T1000 (cell line): ENCODE measurements around the gene WFDC10B.
"Not testable (repeated sequence)": the region's sequence is repeated elsewhere in the genome, so short reads cannot be mapped to it uniquely, and the experiment has no call there.

Experiments used
- DNase-seq: peaks from one replicate; lab custom pipeline; 2025; ENCODE audit warnings: mixed read lengths; lab: John Stamatoyannopoulos, UW

Gene WFDC10B

GRCh38 chr20:45704969-45705637 lies at the start of gene WFDC10B:
TSS of gene WFDC10B (minus strand) at chr20:45705019. CDS start at chr20:45685992, 19,027 bp downstream.
- DNase-seq = no peak

- DNase-seq = no peak
These were observed 47.9 kb upstream of the WFDC10B start for GRCh38 chr20:45752746-45753145.

- no peak for DNase-seq
These were observed 46.9 kb upstream of the WFDC10B start for GRCh38 chr20:45751721-45752120.

- no peak for DNase-seq
These were observed 40.2 kb upstream of the WFDC10B start for GRCh38 chr20:45745015-45745414.

- DNase-seq = no peak
These were observed 37.8 kb upstream of the WFDC10B start for GRCh38 chr20:45742596-45742995.

GRCh38 chr20:45735988-45736387 lies 31.2 kb upstream of the WFDC10B start:
- DNase-seq = no peak

- DNase-seq = no peak
These were observed 30.7 kb upstream of the WFDC10B start for GRCh38 chr20:45735552-45735951.

- DNase-seq = no peak
These were observed 27.4 kb upstream of the WFDC10B start for GRCh38 chr20:45732199-45732598.

- DNase-seq = no peak
These were observed 22.2 kb upstream of the WFDC10B start for GRCh38 chr20:45727044-45727443.

GRCh38 chr20:45725134-45725533 lies 20.3 kb upstream of the WFDC10B start:
- DNase-seq = no peak

- DNase-seq = no peak
These were observed 17.2 kb upstream of the WFDC10B start, which contains the start of gene SPINT4 for GRCh38 chr20:45722047-45722446. TSS of gene SPINT4 (plus strand) at chr20:45722347. CDS start at chr20:45722368, 21 bp downstream.

GRCh38 chr20:45716141-45716688 lies 11.4 kb upstream of the WFDC10B start:
- not testable (repeated sequence) for DNase-seq

- no peak for DNase-seq
These were observed 2.9 kb downstream of the WFDC10B start, which contains the start of gene WFDC13 for GRCh38 chr20:45701873-45702272. TSS of gene WFDC13 (plus strand) at chr20:45702038. CDS start at chr20:45702124, 86 bp downstream.

GRCh38 chr20:45701104-45701503 lies 3.7 kb downstream of the WFDC10B start:
- DNase-seq = no peak

- DNase-seq = no peak
These were observed 9.3 kb downstream of the WFDC10B start for GRCh38 chr20:45695496-45695895.

GRCh38 chr20:45693346-45693745 lies 11.5 kb downstream of the WFDC10B start:
- DNase-seq = not testable (repeated sequence)

GRCh38 chr20:45685896-45686295 lies 18.9 kb downstream of the WFDC10B start:
- DNase-seq = no peak

- DNase-seq = no peak
These were observed 25.2 kb downstream of the WFDC10B start for GRCh38 chr20:45679650-45680049.

- DNase-seq = no peak
These were observed 32.1 kb downstream of the WFDC10B start for GRCh38 chr20:45672765-45673164.

GRCh38 chr20:45670139-45670538 lies 34.7 kb downstream of the WFDC10B start, which contains the start of gene WFDC11:
TSS of gene WFDC11 (minus strand) at chr20:45670239. CDS start at chr20:45650600, 19,639 bp downstream.
- DNase-seq = no peak

- not testable (repeated sequence) for DNase-seq
These were observed 47.8 kb downstream of the WFDC10B start for GRCh38 chr20:45657038-45657437.

GRCh38 chr20:45651726-45652125 lies 53.1 kb downstream of the WFDC10B start:
- DNase-seq = not testable (repeated sequence)

GRCh38 chr20:45649312-45649863 lies 55.4 kb downstream of the WFDC10B start:
- no peak for DNase-seq
